ENCODE data around the gene AMMECR1. TPM values are rescaled to one million over a fixed set of nuclear protein-coding genes. Genes with fewer than 3 reads are reported as not detected.

AMMECR1 gene
- total RNA-seq, 4 donors from 2014 or later: 1.0 to 12.1 (median 6.9) TPM

GRCh38 chrX:110181459-110182137 is 136.3 kb downstream of the AMMECR1 start:
- TF ChIP-seq, protein P1, sequence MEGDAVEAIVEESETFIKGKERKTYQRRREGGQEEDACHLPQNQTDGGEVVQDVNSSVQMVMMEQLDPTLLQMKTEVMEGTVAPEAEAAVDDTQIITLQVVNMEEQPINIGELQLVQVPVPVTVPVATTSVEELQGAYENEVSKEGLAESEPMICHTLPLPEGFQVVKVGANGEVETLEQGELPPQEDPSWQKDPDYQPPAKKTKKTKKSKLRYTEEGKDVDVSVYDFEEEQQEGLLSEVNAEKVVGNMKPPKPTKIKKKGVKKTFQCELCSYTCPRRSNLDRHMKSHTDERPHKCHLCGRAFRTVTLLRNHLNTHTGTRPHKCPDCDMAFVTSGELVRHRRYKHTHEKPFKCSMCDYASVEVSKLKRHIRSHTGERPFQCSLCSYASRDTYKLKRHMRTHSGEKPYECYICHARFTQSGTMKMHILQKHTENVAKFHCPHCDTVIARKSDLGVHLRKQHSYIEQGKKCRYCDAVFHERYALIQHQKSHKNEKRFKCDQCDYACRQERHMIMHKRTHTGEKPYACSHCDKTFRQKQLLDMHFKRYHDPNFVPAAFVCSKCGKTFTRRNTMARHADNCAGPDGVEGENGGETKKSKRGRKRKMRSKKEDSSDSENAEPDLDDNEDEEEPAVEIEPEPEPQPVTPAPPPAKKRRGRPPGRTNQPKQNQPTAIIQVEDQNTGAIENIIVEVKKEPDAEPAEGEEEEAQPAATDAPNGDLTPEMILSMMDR (IDR thresholded peaks at IDR 0.05): no peak
- H3K27me3 ChIP-seq: no peaks in the 10 kb centered on the region
- no peak for DNase-seq
- intact Hi-C loops (cut with DNase I; ENCODE audit: low total_unique reads): no loop called here
- H3K36me3 ChIP-seq: no peaks in the 10 kb centered on the region
- H3K4me3 ChIP-seq: no peak overlapping the region
- H3K9me3 ChIP-seq: no peaks in the 10 kb centered on the region
- no peaks in the 10 kb centered on the region for H3K4me1 ChIP-seq
- H3K27ac ChIP-seq: peak overlapping the region; percentile 70 to 78

DNA sequence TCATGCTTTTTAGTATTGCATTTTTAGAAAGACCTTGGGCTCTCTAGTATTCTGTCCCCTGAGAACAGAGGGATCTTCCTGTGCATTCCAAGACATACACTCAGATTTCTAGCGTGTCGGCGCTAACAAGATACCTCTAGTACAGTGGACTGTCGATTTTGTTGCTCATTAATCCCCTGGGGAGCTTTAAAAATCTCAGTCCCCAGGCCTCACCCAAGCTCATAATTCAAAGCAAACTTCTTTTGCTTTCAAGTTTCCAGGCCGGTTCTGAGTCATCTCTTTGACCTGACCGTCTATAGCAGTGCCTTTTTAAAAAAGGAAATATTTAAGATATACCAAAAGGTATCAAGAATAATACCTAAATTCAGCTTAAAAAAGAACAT is 137.0 kb downstream of the AMMECR1 start:
- Histone ChIP-seq H3K27me3 (no peaks in the 10 kb centered on the region), H3K4me3 (no peak overlapping the region), H3K9me3 (no peaks in the 10 kb centered on the region), H3K4me1 (no peaks in the 10 kb centered on the region), H3K27ac (peak overlapping the region; percentile 70 to 78), H3K36me3 (no peaks in the 10 kb centered on the region)
- TF ChIP-seq, protein P1 (IDR thresholded peaks at IDR 0.05): no peak
- no peak for TF ChIP-seq POLR2A (IDR thresholded peaks at IDR 0.05)
- intact Hi-C loops (cut with DNase I; ENCODE audit: low total_unique reads): no loop called here
- no peak for DNase-seq

DNA sequence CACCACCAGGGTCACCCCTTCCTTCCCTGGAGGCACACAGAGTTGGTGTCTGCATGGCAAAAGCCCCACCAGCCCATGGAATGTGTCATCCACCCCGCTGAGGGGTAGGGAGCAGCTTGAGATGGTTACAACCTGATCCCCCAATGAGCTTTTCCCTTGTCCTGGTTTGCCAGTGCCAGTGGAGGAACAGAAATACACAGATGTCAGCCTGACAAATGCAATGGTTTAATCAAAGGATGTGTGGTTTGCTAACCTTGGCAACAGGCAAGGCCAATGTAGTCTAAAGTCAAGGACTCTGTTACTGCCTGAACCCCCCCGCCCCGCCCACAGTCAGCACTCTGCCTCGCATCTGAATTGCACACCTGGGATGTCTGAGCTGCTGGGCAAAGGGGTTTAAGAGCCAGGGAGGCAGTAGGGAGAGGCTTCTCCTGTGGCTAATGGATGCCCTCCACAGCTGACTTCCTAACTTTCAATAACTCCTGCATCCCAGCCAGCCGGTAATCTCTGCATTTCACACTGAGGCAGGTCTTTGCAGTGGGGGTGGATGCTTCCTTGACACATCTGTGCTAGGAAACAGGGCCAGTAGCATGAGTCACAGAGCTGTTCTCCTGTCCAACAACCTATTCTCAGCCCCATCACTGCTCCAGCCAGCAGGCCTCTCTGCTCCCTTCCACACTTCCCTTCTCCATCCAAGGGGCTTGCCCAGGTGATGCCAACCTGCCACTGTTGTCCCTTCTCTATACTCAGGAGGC is 137.5 kb downstream of the AMMECR1 start:
- Histone ChIP-seq H3K27me3 (no peaks in the 10 kb centered on the region), H3K27ac (peak overlapping the region; percentile 70 to 78), H3K4me3 (no peak overlapping the region), H3K36me3 (no peaks in the 10 kb centered on the region), H3K4me1 (no peaks in the 10 kb centered on the region), H3K9me3 (no peaks in the 10 kb centered on the region)
- peak; percentile 60 to 69 for DNase-seq
- intact Hi-C loops (cut with DNase I; ENCODE audit: low total_unique reads): no loop called here
- TF ChIP-seq, protein P1 (IDR thresholded peaks at IDR 0.05): no peak
- no peak for TF ChIP-seq POLR2A (IDR thresholded peaks at IDR 0.05)

DNA sequence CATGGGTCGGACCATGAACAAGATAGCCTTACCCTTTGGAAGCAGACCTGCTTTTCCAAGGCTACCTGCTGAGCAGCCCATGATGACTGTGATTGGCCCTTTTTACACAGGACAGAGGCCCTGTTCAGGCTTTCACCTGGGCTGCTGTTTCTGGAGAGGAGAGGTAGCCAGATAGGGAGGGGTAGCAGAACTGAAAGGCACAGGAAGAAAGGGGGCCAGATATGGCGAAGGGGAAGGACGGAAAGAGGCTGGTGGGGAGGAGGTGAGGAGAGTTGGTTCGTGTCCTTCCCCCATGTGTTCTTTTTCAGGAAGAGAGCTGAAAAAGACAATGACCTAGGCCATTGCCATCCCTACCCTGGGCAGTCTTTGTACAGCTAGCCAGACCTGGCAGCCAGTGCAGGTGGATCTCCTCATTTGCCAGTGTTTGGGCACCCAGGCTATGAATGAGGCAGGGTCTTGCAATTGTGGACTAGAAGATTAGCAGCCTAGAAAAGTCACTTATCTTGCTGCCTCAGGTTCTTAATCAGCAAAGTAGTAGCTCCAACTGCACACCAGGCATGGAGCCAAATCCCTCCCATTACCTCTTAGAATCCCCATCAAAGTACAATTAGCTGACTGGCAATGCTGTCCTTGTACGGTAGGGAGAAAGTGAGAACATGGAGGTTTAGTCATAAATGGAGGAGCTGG is 139.6 kb downstream of the AMMECR1 start:
- H3K27me3 ChIP-seq: no peaks in the 10 kb centered on the region
- DNase-seq: no peak

More for the DNA sequence above, 139.6 kb downstream of the AMMECR1 start:
- H3K4me1 ChIP-seq: no peaks in the 10 kb centered on the region
- no peaks in the 10 kb centered on the region for H3K36me3 ChIP-seq
- intact Hi-C loops (cut with DNase I; ENCODE audit: low total_unique reads): no loop called here
- no peak for TF ChIP-seq POLR2A (IDR thresholded peaks at IDR 0.05)
- TF ChIP-seq, protein P1 (IDR thresholded peaks at IDR 0.05): no peak
- no peak overlapping the region for H3K27ac ChIP-seq
- H3K9me3 ChIP-seq: no peaks in the 10 kb centered on the region
- H3K4me3 ChIP-seq: no peak overlapping the region

All from uterus (tissue), 4 donors.